Gastrocnemius medialis (tissue), 4 donors: Measurements from ENCODE around the gene GNB1.

Experiments used
- POLR2A ChIP-seq, 2 donors: fragments of 450-650 bp; IDR thresholded peaks; one replicate each; pipeline ENCODE4 v1.6.1; 2017; ENCODE audit warnings: antibody characterized with exemption in 2 of 2, mild to moderate bottlenecking in 2 of 2, moderate library complexity in 2 of 2
- TF ChIP-seq, protein P1 (sequence below), 5 experiments: fragments of 450-650 bp in 3 of 5; fragments of 200-600 bp in 2 of 5; sonication (generic) in 2 of 5; IDR thresholded peaks in 4 of 5; conservative IDR thresholded peaks in 1 of 5; 1 replicate in 4 of 5; 2 replicates in 1 of 5; pipeline ENCODE4 v1.5.1; 2016 to 2019; ENCODE audit warnings: antibody characterized with exemption in 5 of 5, mild to moderate bottlenecking in 3 of 5, moderate library complexity in 3 of 5

DNA sequence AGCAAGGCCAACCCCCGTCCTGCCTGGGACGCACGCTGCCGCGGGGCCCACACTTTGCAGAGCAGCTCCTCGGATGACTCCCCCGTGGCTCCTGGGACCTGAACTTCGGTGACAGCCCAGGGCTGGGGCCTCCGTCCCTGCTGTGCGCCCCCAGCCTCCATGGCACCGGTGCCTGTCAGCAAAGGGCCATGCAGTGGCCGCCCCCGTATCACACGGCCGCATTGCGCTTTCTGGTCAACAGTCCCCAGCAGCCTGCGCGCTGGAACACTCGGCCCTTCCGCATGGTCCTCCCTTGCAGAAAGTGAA is 130.6 kb downstream of the GNB1 start:
- TF ChIP-seq, protein P1, sequence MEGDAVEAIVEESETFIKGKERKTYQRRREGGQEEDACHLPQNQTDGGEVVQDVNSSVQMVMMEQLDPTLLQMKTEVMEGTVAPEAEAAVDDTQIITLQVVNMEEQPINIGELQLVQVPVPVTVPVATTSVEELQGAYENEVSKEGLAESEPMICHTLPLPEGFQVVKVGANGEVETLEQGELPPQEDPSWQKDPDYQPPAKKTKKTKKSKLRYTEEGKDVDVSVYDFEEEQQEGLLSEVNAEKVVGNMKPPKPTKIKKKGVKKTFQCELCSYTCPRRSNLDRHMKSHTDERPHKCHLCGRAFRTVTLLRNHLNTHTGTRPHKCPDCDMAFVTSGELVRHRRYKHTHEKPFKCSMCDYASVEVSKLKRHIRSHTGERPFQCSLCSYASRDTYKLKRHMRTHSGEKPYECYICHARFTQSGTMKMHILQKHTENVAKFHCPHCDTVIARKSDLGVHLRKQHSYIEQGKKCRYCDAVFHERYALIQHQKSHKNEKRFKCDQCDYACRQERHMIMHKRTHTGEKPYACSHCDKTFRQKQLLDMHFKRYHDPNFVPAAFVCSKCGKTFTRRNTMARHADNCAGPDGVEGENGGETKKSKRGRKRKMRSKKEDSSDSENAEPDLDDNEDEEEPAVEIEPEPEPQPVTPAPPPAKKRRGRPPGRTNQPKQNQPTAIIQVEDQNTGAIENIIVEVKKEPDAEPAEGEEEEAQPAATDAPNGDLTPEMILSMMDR (IDR thresholded peaks at IDR 0.05 in 4 of 5, conservative IDR thresholded peaks at IDR 0.05 in 1 of 5), result no peak
- TF ChIP-seq POLR2A (IDR thresholded peaks at IDR 0.05), result no peak
